Uterus (tissue), 4 donors: ENCODE data around the gene AGFG1. TPM values are rescaled to one million over a fixed set of nuclear protein-coding genes. Genes with fewer than 3 reads are reported as not detected.
"Not testable (repeated sequence)": the region's sequence is repeated elsewhere in the genome, so short reads cannot be mapped to it uniquely, and the experiment has no call there.

Experiments used
- DNase-seq, 2 donors: peaks; one replicate each; pipeline ENCODE4 v3.0.0-alpha.2; 2019 to 2020
- H3K27ac ChIP-seq, 2 donors: fragments of 200-600 bp; sonication (generic); 1 replicate in 1 of 2; 2 replicates in 1 of 2; pipeline ENCODE4 v1.5.1; 2016 to 2018
- H3K27me3 ChIP-seq, 2 donors: fragments of 200-600 bp; sonication (generic); one replicate each; pipeline ENCODE4 v1.5.1; 2018 to 2019; ENCODE audit warnings: control low read depth in 1 of 2
- H3K36me3 ChIP-seq, 2 donors: fragments of 200-600 bp; sonication (generic); one replicate each; pipeline ENCODE4 v1.5.1; 2019; ENCODE audit warnings: control low read depth in 1 of 2
- H3K4me1 ChIP-seq, 2 donors: fragments of 200-600 bp; sonication (generic); one replicate each; pipeline ENCODE4 v1.5.1; 2018 to 2019; ENCODE audit warnings: control low read depth in 1 of 2
- H3K4me3 ChIP-seq, 2 donors: fragments of 200-600 bp; sonication (generic); 1 replicate in 1 of 2; 2 replicates in 1 of 2; pipeline ENCODE4 v1.5.1; 2018 to 2019; ENCODE audit warnings: mild to moderate bottlenecking in 1 of 2
- H3K9me3 ChIP-seq, 2 donors: fragments of 200-600 bp; sonication (generic); one replicate each; pipeline ENCODE4 v1.5.1; 2019; ENCODE audit warnings: control low read depth in 1 of 2
- POLR2A ChIP-seq, 2 donors: fragments of 450-650 bp; IDR thresholded peaks; one replicate each; pipeline ENCODE4 v1.6.1; 2016; ENCODE audit warnings: antibody characterized with exemption in 2 of 2, mild to moderate bottlenecking in 1 of 2, moderate library complexity in 1 of 2
- intact Hi-C: fragments of 100-400 bp; cut with DNase I; formaldehyde crosslinking; loops from one replicate; pipeline ENCODE4 v1.15.1; 2023; ENCODE audit warnings: low total_unique reads
- total RNA-seq, 4 donors: library from RNA; depleted of rRNA in 3 of 4; stranded (reverse); fragments of >200 nt in 3 of 4; gene quantifications; one replicate each; pipeline versions ENCODE4 v1.1.0 to v1.2.4, GENCODE V29; 2014 to 2023
- TF ChIP-seq, protein P1 (sequence below), 4 experiments: fragments of 200-600 bp in 2 of 4; fragments of 450-650 bp in 2 of 4; sonication (generic) in 2 of 4; IDR thresholded peaks; one replicate each; pipeline ENCODE4 v1.5.1; 2016 to 2019; ENCODE audit warnings: antibody characterized with exemption in 4 of 4, mild to moderate bottlenecking in 2 of 4, moderate library complexity in 1 of 4
- donor health status: DM: yes; HTN: yes; CAD: no.

AGFG1 gene
- total RNA-seq, 4 donors from 2014 or later, result 17.6 to 60.4 (median 29.9) TPM

- Histone ChIP-seq H3K27ac (no peak overlapping the region), H3K36me3 (no peaks in the 10 kb centered on the region), H3K9me3 (no peaks in the 10 kb centered on the region), H3K27me3 (no peaks in the 10 kb centered on the region), H3K4me1 (no peaks in the 10 kb centered on the region), H3K4me3 (no peak overlapping the region)
- no peak for DNase-seq
- TF ChIP-seq POLR2A (IDR thresholded peaks at IDR 0.05), result no peak
- TF ChIP-seq, protein P1, sequence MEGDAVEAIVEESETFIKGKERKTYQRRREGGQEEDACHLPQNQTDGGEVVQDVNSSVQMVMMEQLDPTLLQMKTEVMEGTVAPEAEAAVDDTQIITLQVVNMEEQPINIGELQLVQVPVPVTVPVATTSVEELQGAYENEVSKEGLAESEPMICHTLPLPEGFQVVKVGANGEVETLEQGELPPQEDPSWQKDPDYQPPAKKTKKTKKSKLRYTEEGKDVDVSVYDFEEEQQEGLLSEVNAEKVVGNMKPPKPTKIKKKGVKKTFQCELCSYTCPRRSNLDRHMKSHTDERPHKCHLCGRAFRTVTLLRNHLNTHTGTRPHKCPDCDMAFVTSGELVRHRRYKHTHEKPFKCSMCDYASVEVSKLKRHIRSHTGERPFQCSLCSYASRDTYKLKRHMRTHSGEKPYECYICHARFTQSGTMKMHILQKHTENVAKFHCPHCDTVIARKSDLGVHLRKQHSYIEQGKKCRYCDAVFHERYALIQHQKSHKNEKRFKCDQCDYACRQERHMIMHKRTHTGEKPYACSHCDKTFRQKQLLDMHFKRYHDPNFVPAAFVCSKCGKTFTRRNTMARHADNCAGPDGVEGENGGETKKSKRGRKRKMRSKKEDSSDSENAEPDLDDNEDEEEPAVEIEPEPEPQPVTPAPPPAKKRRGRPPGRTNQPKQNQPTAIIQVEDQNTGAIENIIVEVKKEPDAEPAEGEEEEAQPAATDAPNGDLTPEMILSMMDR (IDR thresholded peaks at IDR 0.05), result no peak
- intact Hi-C loops, result no loop called here
These were observed 64.5 kb downstream of the AGFG1 start for GRCh38 chr2:227536445-227536844.

GRCh38 chr2:227539465-227539956 is 67.6 kb downstream of the AGFG1 start:
- no peaks in the 10 kb centered on the region for H3K9me3 ChIP-seq

DNA sequence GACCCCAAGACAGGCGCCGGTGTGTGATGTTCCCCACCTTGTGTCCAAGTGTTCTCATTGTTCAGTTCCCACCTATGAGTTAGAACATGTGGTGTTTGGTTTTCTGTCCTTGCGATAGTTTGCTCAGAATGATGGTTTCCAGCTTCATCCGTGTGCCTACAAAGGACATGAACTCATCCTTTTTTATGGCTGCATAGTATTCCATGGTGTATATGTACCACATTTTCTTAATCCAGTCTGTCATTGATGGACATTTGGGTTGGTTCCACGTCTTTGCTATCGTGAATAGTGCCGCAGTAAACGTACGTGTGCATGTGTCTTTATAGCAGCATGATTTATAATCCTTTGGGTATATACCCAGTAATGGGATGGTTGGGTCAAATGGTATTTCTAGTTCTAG is 68.4 kb downstream of the AGFG1 start:
- H3K27me3 ChIP-seq, H3K9me3 ChIP-seq, H3K36me3 ChIP-seq, DNase-seq, H3K27ac ChIP-seq, intact Hi-C loops, H3K4me1 ChIP-seq, H3K4me3 ChIP-seq: not testable (repeated sequence)

More at GRCh38 chr2:227539465-227539956, 67.6 kb downstream of the AGFG1 start:
- TF ChIP-seq POLR2A (IDR thresholded peaks at IDR 0.05), result no peak
- TF ChIP-seq, protein P1 (IDR thresholded peaks at IDR 0.05), result no peak
- no peak for DNase-seq
- no peak overlapping the region for H3K27ac ChIP-seq
- H3K4me1 ChIP-seq, result no peaks in the 10 kb centered on the region
- no peak overlapping the region for H3K4me3 ChIP-seq
- intact Hi-C loops, result no loop called here
- no peaks in the 10 kb centered on the region for H3K27me3 ChIP-seq
- H3K36me3 ChIP-seq, result no peaks in the 10 kb centered on the region

- no peaks in the 10 kb centered on the region for H3K27me3 ChIP-seq
- no peaks in the 10 kb centered on the region for H3K9me3 ChIP-seq
- H3K4me1 ChIP-seq, result no peaks in the 10 kb centered on the region
- DNase-seq, result no peak
- H3K4me3 ChIP-seq, result no peak overlapping the region
- TF ChIP-seq POLR2A (IDR thresholded peaks at IDR 0.05), result no peak
- TF ChIP-seq, protein P1 (IDR thresholded peaks at IDR 0.05), result no peak
- no peaks in the 10 kb centered on the region for H3K36me3 ChIP-seq
- intact Hi-C loops, result no loop called here
- no peak overlapping the region for H3K27ac ChIP-seq
These were observed 74.0 kb downstream of the AGFG1 start for GRCh38 chr2:227545990-227546389.

GRCh38 chr2:227551836-227552235 is 79.9 kb downstream of the AGFG1 start:
- TF ChIP-seq, protein P1 (IDR thresholded peaks at IDR 0.05), result no peak
- TF ChIP-seq POLR2A (IDR thresholded peaks at IDR 0.05), result no peak
- H3K27ac ChIP-seq, result no peak overlapping the region
- no peak for DNase-seq
- H3K4me1 ChIP-seq, result no peaks in the 10 kb centered on the region
- intact Hi-C loops, result no loop called here
- no peaks in the 10 kb centered on the region for H3K27me3 ChIP-seq
- no peaks in the 10 kb centered on the region for H3K36me3 ChIP-seq
- H3K4me3 ChIP-seq, result no peak overlapping the region
- no peaks in the 10 kb centered on the region for H3K9me3 ChIP-seq

DNA sequence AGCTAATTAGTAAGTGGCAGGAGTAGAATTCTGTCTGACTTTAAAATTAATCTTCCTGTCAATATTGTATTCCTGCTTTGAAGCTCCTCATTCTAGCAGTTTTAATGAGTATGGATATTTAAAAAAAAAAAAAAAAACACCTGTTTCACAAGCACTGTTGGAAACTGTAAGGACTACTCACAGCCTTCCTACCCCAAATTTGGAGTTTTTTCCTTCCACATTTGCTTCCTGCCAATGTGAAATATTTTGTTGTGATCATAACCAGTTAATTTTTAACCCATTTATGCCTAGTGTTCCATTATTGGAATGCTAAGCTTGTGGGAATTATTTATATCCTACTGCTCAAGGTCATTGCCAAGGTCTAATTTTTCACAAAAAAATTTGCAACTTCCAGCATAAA is 90.6 kb downstream of the AGFG1 start:
- no peaks in the 10 kb centered on the region for H3K4me1 ChIP-seq
- DNase-seq, result no peak
- H3K9me3 ChIP-seq, result no peaks in the 10 kb centered on the region
- H3K27ac ChIP-seq, result no peak overlapping the region
- H3K27me3 ChIP-seq, result no peaks in the 10 kb centered on the region
- no peak overlapping the region for H3K4me3 ChIP-seq
- intact Hi-C loops, result no loop called here
- H3K36me3 ChIP-seq, result no peaks in the 10 kb centered on the region
- TF ChIP-seq, protein P1 (IDR thresholded peaks at IDR 0.05), result no peak
- no peak for TF ChIP-seq POLR2A (IDR thresholded peaks at IDR 0.05)
